Peyer's patch (tissue), 4 donors: Measurements from ENCODE around the gene GFAP. TPM values are rescaled to one million over a fixed set of nuclear protein-coding genes. Genes with fewer than 3 reads are reported as not detected.

Experiments
- DNase-seq, 3 donors: peaks; one replicate each; pipeline ENCODE4 v3.0.0-alpha.2; 2017 to 2019
- H3K27ac ChIP-seq, 4 donors: fragments of 200-600 bp; sonication (generic); one replicate each; pipeline ENCODE4 v1.5.1; 2016 to 2019
- H3K27me3 ChIP-seq, 2 donors: fragments of 200-600 bp; sonication (generic); one replicate each; pipeline ENCODE4 v1.5.1; 2019
- H3K36me3 ChIP-seq, 3 donors: fragments of 200-600 bp; sonication (generic); one replicate each; pipeline ENCODE4 v1.5.1; 2016 to 2019
- H3K4me1 ChIP-seq, 4 donors: fragments of 200-600 bp; sonication (generic); one replicate each; pipeline ENCODE4 v1.5.1; 2016 to 2019
- H3K4me3 ChIP-seq, 4 donors: fragments of 200-600 bp; sonication (generic); 1 replicate in 3 of 4; 2 replicates in 1 of 4; pipeline ENCODE4 v1.5.1; 2016 to 2019; ENCODE audit warnings: mild to moderate bottlenecking in 1 of 4
- H3K9me3 ChIP-seq, 4 donors: fragments of 200-600 bp; sonication (generic); one replicate each; pipeline ENCODE4 v1.5.1; 2016 to 2019; ENCODE audit warnings: mild to moderate bottlenecking in 1 of 4
- CTCF ChIP-seq, 6 experiments: fragments of 450-650 bp in 4 of 6; fragments of 200-600 bp in 2 of 6; sonication (generic) in 1 of 6; IDR thresholded peaks; one replicate each; pipeline ENCODE4 v1.5.1; 2017 to 2019; ENCODE audit warnings: antibody characterized with exemption in 6 of 6, mild to moderate bottlenecking in 3 of 6, moderate library complexity in 1 of 6
- POLR2A ChIP-seq, 2 donors: fragments of 450-650 bp; IDR thresholded peaks; one replicate each; pipeline ENCODE4 v1.5.1; 2017; ENCODE audit warnings: antibody characterized with exemption in 2 of 2, mild to moderate bottlenecking in 2 of 2, moderate library complexity in 2 of 2
- total RNA-seq, 4 donors: library from RNA; depleted of rRNA; stranded (reverse); fragments of >200 nt; gene quantifications; one replicate each; pipeline ENCODE4 v1.1.0, GENCODE V29; 2016

Gene GFAP
- total RNA-seq = not detected

DNA sequence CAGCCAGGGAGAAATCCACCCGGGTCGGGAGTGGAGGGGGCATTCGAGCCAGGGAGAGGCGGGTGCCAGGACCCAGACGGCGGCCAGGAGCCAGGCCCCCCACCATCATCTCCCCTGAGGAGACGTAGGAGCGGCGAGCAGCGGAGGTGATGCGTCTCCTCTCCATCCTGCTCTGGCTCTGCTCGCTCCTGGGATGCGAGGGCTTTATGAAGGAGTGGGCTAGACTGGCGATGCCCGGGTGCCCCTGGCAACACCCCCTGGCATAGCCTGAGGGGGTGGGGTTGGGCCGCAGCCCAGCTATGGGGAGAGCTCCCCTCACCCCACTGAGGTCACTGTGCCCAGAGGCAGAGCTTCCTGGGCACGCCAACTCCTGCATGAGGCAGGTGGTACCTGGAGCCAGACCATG, at the start of gene GFAP:
GFAP (minus strand) TSS at position 180 of the 406 bp plus-strand sequence; CDS start at position 166, 14 bp downstream.
- Histone ChIP-seq H3K4me1 (peaks cover 0 to 7% (median 2%) of the 10 kb centered on the region in 4 donors), H3K9me3 (no peaks in the 10 kb centered on the region), H3K36me3 (no peaks in the 10 kb centered on the region), H3K27me3 (no peaks in the 10 kb centered on the region), H3K27ac (peak within 1 kb of the TSS in 1 of 4 donors; percentile 5), H3K4me3 (no peak within 1 kb of the TSS)
- no peak for DNase-seq
- TF ChIP-seq POLR2A (IDR thresholded peaks at IDR 0.05) (no peak), CTCF (IDR thresholded peaks at IDR 0.05) (no peak)

DNA sequence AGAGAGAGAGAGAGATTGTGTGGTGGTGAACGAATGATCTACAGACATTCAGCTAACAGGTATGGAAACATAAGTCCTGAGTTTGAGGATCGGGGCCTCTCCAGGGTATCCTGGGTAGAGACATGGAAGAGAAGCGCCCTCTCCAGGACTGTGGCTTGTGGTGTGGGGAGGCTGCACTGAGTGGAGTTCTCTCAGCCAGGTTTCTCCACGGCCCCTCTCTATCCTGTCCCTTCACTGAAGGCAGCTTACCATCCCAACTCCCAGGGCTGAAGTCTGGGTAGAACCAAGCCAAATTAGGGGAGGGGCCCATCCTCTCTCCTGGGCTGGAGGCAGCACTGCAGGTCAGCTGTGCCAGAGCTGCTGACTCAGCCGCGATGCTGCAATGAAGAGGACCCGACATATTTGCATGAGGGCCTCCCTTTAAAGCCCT, 46.6 kb upstream of the GFAP start:
- Histone ChIP-seq H3K4me1 (peaks cover 0 to 10% (median under 1%) of the 10 kb centered on the region in 4 donors), H3K27ac (no peak overlapping the region), H3K27me3 (peaks cover 0 to 16% of the 10 kb centered on the region in 2 donors), H3K36me3 (no peaks in the 10 kb centered on the region), H3K9me3 (no peaks in the 10 kb centered on the region), H3K4me3 (no peak overlapping the region)
- DNase-seq = peak in 1 of 3 donors; percentile 21
- TF ChIP-seq POLR2A (IDR thresholded peaks at IDR 0.05) (no peak), CTCF (IDR thresholded peaks at IDR 0.05) (no peak)

DNA sequence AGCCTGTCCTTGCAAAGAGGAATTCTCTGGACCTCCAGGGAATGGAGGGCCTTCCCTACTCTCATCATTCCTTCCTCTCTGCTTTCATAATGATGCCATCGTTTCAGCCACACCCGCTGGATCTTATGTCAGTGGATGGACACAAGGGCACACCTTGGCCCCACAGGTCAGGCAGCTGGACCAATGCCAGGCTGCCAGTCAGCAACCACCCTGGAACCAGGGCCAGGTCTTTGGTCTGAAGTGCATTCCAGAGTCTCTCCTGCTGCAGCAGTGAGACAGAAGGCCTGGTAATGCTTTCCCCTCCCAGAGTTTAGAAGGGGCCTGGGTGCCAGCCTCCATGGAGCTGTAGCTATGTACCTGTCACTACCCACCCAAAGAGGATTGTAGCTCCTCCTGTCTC, 45.4 kb upstream of the GFAP start:
- no peaks in the 10 kb centered on the region for H3K36me3 ChIP-seq
- peaks cover 0 to 7% (median 0%) of the 10 kb centered on the region in 4 donors for H3K4me1 ChIP-seq
- no peak overlapping the region for H3K4me3 ChIP-seq
- no peak overlapping the region for H3K27ac ChIP-seq
- no peaks in the 10 kb centered on the region for H3K9me3 ChIP-seq
- H3K27me3 ChIP-seq = peaks cover 0 to 4% of the 10 kb centered on the region in 2 donors
- TF ChIP-seq CTCF (IDR thresholded peaks at IDR 0.05) (no peak), POLR2A (IDR thresholded peaks at IDR 0.05) (no peak)
- DNase-seq = peak in 2 of 3 donors; percentile 68

DNA sequence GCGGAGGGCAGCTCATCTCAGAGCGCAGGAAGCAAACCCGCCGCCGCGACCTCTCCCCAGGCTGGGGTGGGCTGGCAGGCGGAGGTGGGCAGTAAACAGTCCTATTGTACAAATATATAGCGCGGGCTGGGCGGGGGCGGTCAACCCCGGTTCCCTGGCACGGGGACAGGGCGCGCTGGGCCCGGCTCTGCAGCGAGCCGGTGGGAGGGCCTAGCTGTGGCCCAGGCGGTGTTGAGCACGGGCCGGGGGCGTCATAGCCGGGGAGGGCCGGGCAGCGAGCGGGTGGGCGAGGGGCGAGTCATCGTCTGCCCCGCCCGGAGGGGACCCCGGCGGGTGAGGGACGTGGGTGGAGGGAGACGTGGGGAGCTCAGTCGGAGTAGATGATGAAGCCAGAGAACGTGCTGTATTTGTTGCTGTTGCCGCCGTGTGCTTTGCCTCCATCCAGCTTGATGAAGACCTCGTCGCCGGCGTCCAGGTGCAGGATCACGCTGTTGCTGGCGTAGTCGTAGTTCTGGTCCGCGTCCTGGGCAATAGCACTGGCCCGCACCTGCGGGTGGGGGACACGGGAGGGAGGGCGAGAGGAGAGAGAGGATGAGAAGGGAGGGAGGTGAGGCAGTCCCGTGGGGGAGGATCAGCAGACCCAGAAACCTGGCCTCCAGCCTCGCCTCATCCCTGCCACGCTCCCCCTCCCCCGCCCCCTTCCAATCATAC, 44.7 kb upstream of the GFAP start:
- peak in 1 of 3 donors; percentile 45 for DNase-seq
- H3K27me3 ChIP-seq = no peaks in the 10 kb centered on the region

More for the DNA sequence above, 44.7 kb upstream of the GFAP start:
- no peaks in the 10 kb centered on the region for H3K9me3 ChIP-seq
- H3K4me3 ChIP-seq = no peak overlapping the region
- H3K27ac ChIP-seq = no peak overlapping the region
- H3K4me1 ChIP-seq = peaks cover 0 to 7% (median 0%) of the 10 kb centered on the region in 4 donors
- H3K36me3 ChIP-seq = no peaks in the 10 kb centered on the region
- TF ChIP-seq CTCF (IDR thresholded peaks at IDR 0.05) = no peak
- no peak for TF ChIP-seq POLR2A (IDR thresholded peaks at IDR 0.05)
